CD14-positive monocyte (primary cell): ENCODE results near the gene CARD19. TPM values are rescaled to one million over a fixed set of nuclear protein-coding genes. Genes with fewer than 3 reads are reported as not detected.
A peak's percentile ranks its signal among the peaks of the same experiment; 100 is the strongest.

Source experiments
- DNase-seq, 3 donors: peaks; one replicate each; pipeline ENCODE4 v3.0.0-alpha.2; 2011 to 2022
- H2AFZ ChIP-seq: 2 replicates; pipeline ENCODE4 v1.6.0; 2012; ENCODE audit warnings: mild to moderate bottlenecking, low read depth, low read length, inconsistent platforms; ENCODE audit not compliant: insufficient read depth, poor library complexity, severe bottlenecking
- H3K27ac ChIP-seq, 2 donors: 1 replicate in 1 of 2; 2 replicates in 1 of 2; pipeline ENCODE4 v1.5.1; 2012 to 2013; ENCODE audit warnings: low read length in 2 of 2, control low read depth in 1 of 2, inconsistent platforms in 1 of 2, low read depth in 1 of 2, mild to moderate bottlenecking in 1 of 2
- H3K27me3 ChIP-seq, 2 donors: one replicate each; pipeline versions ENCODE4 v1.6.0 to v1.6.1; 2011 to 2013; ENCODE audit warnings: low read length in 2 of 2; ENCODE audit not compliant: control insufficient read depth in 2 of 2, insufficient read depth in 2 of 2
- H3K36me3 ChIP-seq, 2 donors: replicated peaks in 1 of 2; 1 replicate in 1 of 2; 2 replicates in 1 of 2; pipeline versions ENCODE4 v1.5.1 to v1.6.1; 2012 to 2013; ENCODE audit warnings: low read length in 2 of 2, control low read depth in 1 of 2, inconsistent platforms in 1 of 2, mild to moderate bottlenecking in 1 of 2; ENCODE audit not compliant: insufficient read depth in 2 of 2, control insufficient read depth in 1 of 2
- H3K4me1 ChIP-seq, 2 donors: 1 replicate in 1 of 2; 2 replicates in 1 of 2; pipeline versions ENCODE4 v1.5.1 to v1.6.1; 2012 to 2013; ENCODE audit warnings: low read length in 2 of 2, control low read depth in 1 of 2, inconsistent platforms in 1 of 2, mild to moderate bottlenecking in 1 of 2, moderate library complexity in 1 of 2; ENCODE audit not compliant: insufficient read depth in 2 of 2, control insufficient read depth in 1 of 2
- H3K4me2 ChIP-seq: replicated peaks from 2 replicates; pipeline ENCODE3; 2012; ENCODE audit warnings: low read length, moderate library complexity, mild to moderate bottlenecking; ENCODE audit not compliant: poor library complexity, severe bottlenecking; ENCODE audit errors: extremely low read depth
- H3K4me3 ChIP-seq, 3 experiments: fragments of 200-600 bp in 1 of 3; sonication (generic) in 1 of 3; replicated peaks in 1 of 3; 1 replicate in 2 of 3; 2 replicates in 1 of 3; pipeline ENCODE4 v1.5.1; 2011 to 2013; ENCODE audit warnings: low read length in 3 of 3, mild to moderate bottlenecking in 3 of 3, control low read depth in 2 of 3, low read depth in 2 of 3, inconsistent platforms in 1 of 3, moderate library complexity in 1 of 3
- H3K79me2 ChIP-seq: 2 replicates; pipeline ENCODE4 v1.6.0; 2012; ENCODE audit warnings: mild to moderate bottlenecking, control low read depth, inconsistent platforms, low read length, moderate library complexity; ENCODE audit not compliant: insufficient read depth
- H3K9ac ChIP-seq: 2 replicates; pipeline ENCODE4 v1.6.0; 2017; ENCODE audit warnings: low read length, mild to moderate bottlenecking; ENCODE audit not compliant: insufficient read depth, poor library complexity, severe bottlenecking
- H3K9me3 ChIP-seq, 2 donors: replicated peaks in 1 of 2; 1 replicate in 1 of 2; 2 replicates in 1 of 2; pipeline versions ENCODE4 v1.5.1 to v1.6.1; 2012 to 2013; ENCODE audit warnings: low read length in 2 of 2, control low read depth in 1 of 2; ENCODE audit not compliant: control insufficient read depth in 1 of 2, insufficient read depth in 1 of 2
- H4K20me1 ChIP-seq: 2 replicates; pipeline ENCODE4 v1.6.0; 2012; ENCODE audit warnings: mild to moderate bottlenecking, low read length, control low read depth, moderate library complexity; ENCODE audit not compliant: insufficient read depth
- H3K27ac Mint-ChIP-seq, 7 donors: one replicate each; pipeline ENCODE4 v1.8.0; 2020; ENCODE audit warnings: mild to moderate bottlenecking in 7 of 7, mixed read lengths in 7 of 7, moderate library complexity in 6 of 7, inconsistent platforms in 2 of 7
- H3K27me3 Mint-ChIP-seq, 3 donors: one replicate each; pipeline ENCODE4 v1.8.0; 2021 to 2022; ENCODE audit warnings: low read depth in 3 of 3, mild to moderate bottlenecking in 3 of 3, mixed read lengths in 3 of 3, moderate library complexity in 3 of 3, inconsistent platforms in 1 of 3
- H3K36me3 Mint-ChIP-seq, 2 donors: one replicate each; pipeline ENCODE4 v1.8.0; 2020; ENCODE audit warnings: mixed read lengths in 2 of 2, inconsistent platforms in 1 of 2, mild to moderate bottlenecking in 1 of 2
- H3K4me1 Mint-ChIP-seq: one replicate; pipeline ENCODE4 v1.8.0; 2020; ENCODE audit warnings: mild to moderate bottlenecking, mixed read lengths
- H3K4me3 Mint-ChIP-seq, 2 donors: one replicate each; pipeline ENCODE4 v1.8.0; 2020; ENCODE audit warnings: mild to moderate bottlenecking in 2 of 2, mixed read lengths in 2 of 2, moderate library complexity in 1 of 2
- H3K9me3 Mint-ChIP-seq, 7 donors: one replicate each; pipeline ENCODE4 v1.8.0; 2020 to 2022; ENCODE audit warnings: mixed read lengths in 7 of 7, mild to moderate bottlenecking in 6 of 7, moderate library complexity in 6 of 7, inconsistent platforms in 2 of 7
- WGBS: methylation state at CpG from one replicate; pipeline ENCODE4 v1.1.5; 2013; ENCODE audit warnings: missing lambda C conversion rate; ENCODE audit not compliant: insufficient coverage; 5-methylcytosine and 5-hydroxymethylcytosine counted together
- intact Hi-C, 2 donors: fragments of 100-400 bp; cut with micrococcal nuclease; formaldehyde crosslinking; loops; one replicate each; pipeline versions ENCODE4 v1.15.0 to v1.15.1; 2023
- polyA plus RNA-seq, 3 donors: library from polyadenylated mRNA; depleted of rRNA in 1 of 3; unstranded in 2 of 3; stranded (reverse) in 1 of 3; fragments of 300-500 nt in 2 of 3; fragments of >200 nt in 1 of 3; fragmentation: Illumina TruSeq in 2 of 3; gene quantifications; 1 replicate in 2 of 3; 2 replicates in 1 of 3; pipeline ENCODE4 v1.2.3, GENCODE V29; 2012 to 2021
- TF ChIP-seq, protein P1 (sequence below): fragments of 200-600 bp; IDR thresholded peaks from one replicate; pipeline ENCODE4 v1.8.0; 2022; ENCODE audit warnings: antibody characterized with exemption, mild to moderate bottlenecking

CARD19 gene
- polyA plus RNA-seq, 3 donors = 130 to 506 (median 137) TPM

- TF ChIP-seq, protein P1, sequence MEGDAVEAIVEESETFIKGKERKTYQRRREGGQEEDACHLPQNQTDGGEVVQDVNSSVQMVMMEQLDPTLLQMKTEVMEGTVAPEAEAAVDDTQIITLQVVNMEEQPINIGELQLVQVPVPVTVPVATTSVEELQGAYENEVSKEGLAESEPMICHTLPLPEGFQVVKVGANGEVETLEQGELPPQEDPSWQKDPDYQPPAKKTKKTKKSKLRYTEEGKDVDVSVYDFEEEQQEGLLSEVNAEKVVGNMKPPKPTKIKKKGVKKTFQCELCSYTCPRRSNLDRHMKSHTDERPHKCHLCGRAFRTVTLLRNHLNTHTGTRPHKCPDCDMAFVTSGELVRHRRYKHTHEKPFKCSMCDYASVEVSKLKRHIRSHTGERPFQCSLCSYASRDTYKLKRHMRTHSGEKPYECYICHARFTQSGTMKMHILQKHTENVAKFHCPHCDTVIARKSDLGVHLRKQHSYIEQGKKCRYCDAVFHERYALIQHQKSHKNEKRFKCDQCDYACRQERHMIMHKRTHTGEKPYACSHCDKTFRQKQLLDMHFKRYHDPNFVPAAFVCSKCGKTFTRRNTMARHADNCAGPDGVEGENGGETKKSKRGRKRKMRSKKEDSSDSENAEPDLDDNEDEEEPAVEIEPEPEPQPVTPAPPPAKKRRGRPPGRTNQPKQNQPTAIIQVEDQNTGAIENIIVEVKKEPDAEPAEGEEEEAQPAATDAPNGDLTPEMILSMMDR = no peak
Observed at GRCh38 chr9:93048566-93049448, 47.2 kb upstream of the CARD19 start.

GRCh38 chr9:93049491-93049890, 46.5 kb upstream of the CARD19 start:
- no peak overlapping the region for H3K27ac ChIP-seq
- Mint-ChIP-seq H3K4me3 (peak overlapping the region in 1 of 2 donors; percentile 11), H3K36me3 (no peaks in the 10 kb centered on the region), H3K9me3 (peaks cover 0 to 7% (median 5%) of the 10 kb centered on the region in 7 donors), H3K27ac (peak overlapping the region in 1 of 7 donors; percentile 68), H3K27me3 (peaks cover 0 to 5% (median 3%) of the 10 kb centered on the region in 3 donors), H3K4me1 (peaks cover 42% of the 10 kb centered on the region)
- WGBS = 98% methylated on average over 4 of the region's 4 CpGs
- H4K20me1 ChIP-seq = no peaks in the 10 kb centered on the region
- DNase-seq = no peak
- H3K9ac ChIP-seq = no peak overlapping the region
- no peak overlapping the region for H2AFZ ChIP-seq
- peaks cover 35 to 42% of the 10 kb centered on the region in 2 donors for H3K4me1 ChIP-seq
- H3K9me3 ChIP-seq = peaks cover 0 to 7% of the 10 kb centered on the region in 2 donors
- TF ChIP-seq, protein P1 = no peak
- H3K36me3 ChIP-seq = no peaks in the 10 kb centered on the region
- intact Hi-C loops = no loop called here
- H3K27me3 ChIP-seq = no peaks in the 10 kb centered on the region
- H3K79me2 ChIP-seq = no peaks in the 10 kb centered on the region
- no peak overlapping the region for H3K4me3 ChIP-seq
- H3K4me2 ChIP-seq = no peak overlapping the region

More at GRCh38 chr9:93048566-93049448, 47.2 kb upstream of the CARD19 start:
- Histone ChIP-seq H3K4me1 (peaks cover 35 to 42% of the 10 kb centered on the region in 2 donors), H2AFZ (no peak overlapping the region), H3K4me2 (no peak overlapping the region), H3K27me3 (no peaks in the 10 kb centered on the region), H3K36me3 (no peaks in the 10 kb centered on the region), H3K9ac (no peak overlapping the region), H3K9me3 (peaks cover 0 to 7% of the 10 kb centered on the region in 2 donors), H3K27ac (no peak overlapping the region), H3K4me3 (no peak overlapping the region), H4K20me1 (no peaks in the 10 kb centered on the region), H3K79me2 (no peaks in the 10 kb centered on the region)
- DNase-seq = no peak
- peak overlapping the region in 1 of 2 donors; percentile 60 for H3K4me3 Mint-ChIP-seq
- peaks cover 42% of the 10 kb centered on the region for H3K4me1 Mint-ChIP-seq
- peaks cover 0 to 2% of the 10 kb centered on the region in 2 donors for H3K36me3 Mint-ChIP-seq
- H3K27me3 Mint-ChIP-seq = peaks cover 0 to 5% (median 3%) of the 10 kb centered on the region in 3 donors
- H3K27ac Mint-ChIP-seq = peak overlapping the region in 1 of 7 donors; percentile 71
- peaks cover 0 to 7% (median 5%) of the 10 kb centered on the region in 7 donors for H3K9me3 Mint-ChIP-seq
- WGBS = 90% methylated on average over 7 of the region's 8 CpGs
- intact Hi-C loops = no loop called here
